Stimulated activated CD8-positive, alpha-beta memory T cell treated with anti-CD3 and anti-CD28 coated beads, Interleukin-4, amount 100 ng/mL, for 4 hours (primary cell): ENCODE measurements around the gene DPT.

Experiments used
- DNase-seq, 2 donors: peaks; one replicate each; pipeline ENCODE4 v3.0.0-alpha.2; 2020; ENCODE audit warnings: low read depth in 2 of 2, low spot score in 1 of 2

The DPT gene

GRCh38 chr1:168736520-168736919 is 7.5 kb upstream of the DPT start:
- no peak for DNase-seq

DNA sequence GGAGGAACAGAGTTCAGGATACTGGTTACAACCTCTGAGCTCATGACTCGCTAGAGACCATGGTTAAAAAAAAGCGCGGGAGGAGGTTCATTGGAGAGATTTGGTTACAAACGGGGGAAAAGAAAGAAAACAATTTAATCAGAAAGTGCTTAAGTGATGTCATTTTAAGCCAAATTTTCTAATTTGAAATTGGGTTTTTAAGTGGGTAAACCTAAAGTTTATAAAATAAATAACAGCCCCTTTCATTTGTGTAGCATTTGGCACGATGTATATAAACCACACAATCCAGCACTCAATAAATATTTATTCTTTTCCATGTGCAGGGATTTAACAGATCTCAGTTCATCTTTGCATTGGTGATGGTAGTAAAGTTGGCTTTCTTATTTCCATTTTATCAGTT is 7.0 kb upstream of the DPT start:
- no peak for DNase-seq

GRCh38 chr1:168734946-168735345 is 5.9 kb upstream of the DPT start:
- DNase-seq: no peak

GRCh38 chr1:168734271-168734670 is 5.3 kb upstream of the DPT start:
- DNase-seq: no peak

- no peak for DNase-seq
Measured at GRCh38 chr1:168733241-168733640, 4.2 kb upstream of the DPT start.

- no peak for DNase-seq
Measured at GRCh38 chr1:168732736-168733135, 3.7 kb upstream of the DPT start.

DNA sequence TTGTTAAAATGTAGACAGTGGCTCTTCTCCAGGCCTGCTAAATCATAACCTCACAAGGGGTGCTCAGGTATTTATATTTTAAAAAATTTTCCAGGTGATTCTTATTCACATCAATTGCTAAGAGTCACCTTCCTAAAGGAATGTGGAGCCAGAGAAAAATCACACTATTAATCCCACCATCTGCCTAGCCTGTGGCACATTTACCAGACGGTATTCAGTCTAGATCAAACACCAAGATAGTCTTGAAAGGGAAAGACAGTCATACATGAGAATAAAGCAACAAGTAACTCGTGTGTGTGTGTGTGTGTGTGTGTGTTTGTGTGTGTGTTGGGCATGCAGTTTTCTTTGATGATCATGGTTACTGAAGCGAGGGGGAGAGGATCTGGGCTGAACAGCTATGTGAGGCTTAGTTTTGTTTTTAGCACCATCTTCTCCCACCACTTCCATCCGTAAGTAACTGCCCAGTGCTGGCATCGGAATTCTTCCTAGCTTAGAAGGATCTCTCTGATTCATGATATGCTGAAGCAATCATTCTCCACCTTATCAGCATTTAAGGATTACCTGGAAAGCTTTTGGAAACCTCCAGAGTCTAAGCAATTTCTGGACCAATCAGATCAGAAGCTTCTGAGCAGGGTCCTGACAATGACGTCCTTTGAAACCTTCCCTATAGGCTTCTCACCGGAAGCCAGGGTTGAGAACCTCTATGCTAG is 2.4 kb upstream of the DPT start:
- DNase-seq: no peak

DNA sequence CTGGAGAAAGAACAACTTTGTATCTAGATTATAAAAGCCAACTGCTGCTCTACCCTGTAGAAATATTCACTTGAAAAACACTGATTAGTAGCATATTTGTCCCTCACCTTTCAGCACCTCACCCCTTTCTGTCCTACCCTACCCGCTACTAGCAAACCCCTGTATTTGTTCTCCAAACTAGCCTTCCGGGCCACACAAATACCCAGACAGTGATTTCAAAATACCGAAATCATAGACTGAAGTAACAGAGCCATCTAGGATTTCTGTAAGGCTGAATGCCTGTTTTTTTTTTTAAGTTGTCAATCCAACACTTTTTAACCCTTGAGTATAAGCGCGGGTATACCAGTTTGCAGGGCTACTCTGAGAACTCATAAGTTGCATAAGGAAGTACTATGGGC is 398 bp upstream of the DPT start:
- no peak for DNase-seq

DNA sequence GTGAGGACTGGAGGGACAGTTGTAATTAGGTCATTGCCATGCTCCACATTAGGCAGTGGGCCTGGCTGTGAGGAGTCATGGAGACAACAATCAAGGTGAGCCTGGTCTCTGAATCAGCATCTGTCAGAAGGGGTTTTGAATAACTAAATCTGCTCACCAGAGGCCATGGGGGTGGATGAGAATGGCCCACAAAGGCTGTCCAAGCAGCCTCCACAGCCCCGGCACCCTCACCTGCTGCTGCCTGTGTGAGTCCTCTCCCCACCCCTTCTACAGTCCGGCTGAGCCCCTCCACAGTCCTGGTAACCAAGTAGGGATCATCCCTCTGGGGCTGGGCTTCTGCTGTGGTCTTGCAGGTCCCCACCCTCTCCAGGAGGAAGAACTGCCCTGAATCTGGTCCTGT is 2.3 kb downstream of the DPT start:
- DNase-seq: no peak

GRCh38 chr1:168726281-168726680 is 2.7 kb downstream of the DPT start:
- no peak for DNase-seq

GRCh38 chr1:168725831-168726230 is 3.2 kb downstream of the DPT start:
- no peak for DNase-seq

DNA sequence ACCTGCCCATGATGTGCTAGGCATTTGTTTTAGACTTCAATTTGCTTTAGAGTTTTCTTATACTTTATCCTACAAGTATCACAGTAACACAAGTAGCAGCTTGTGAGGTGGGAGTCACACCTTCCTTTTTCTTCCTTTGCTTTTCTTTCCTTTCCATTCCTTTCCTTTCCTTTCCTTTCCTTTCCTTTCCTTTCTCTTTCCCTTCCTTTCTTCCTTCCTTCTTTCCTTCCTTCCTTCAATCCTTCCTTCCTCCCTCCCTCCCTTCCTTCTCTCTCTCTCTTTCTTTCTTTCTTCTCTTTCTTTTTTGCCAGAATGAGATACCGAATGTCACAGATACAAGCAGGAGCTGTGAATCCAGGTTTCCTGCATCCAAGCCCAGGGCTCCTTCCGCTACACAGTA is 3.9 kb downstream of the DPT start:
- no peak for DNase-seq

- DNase-seq: no peak
Measured at GRCh38 chr1:168723000-168723399, 6.0 kb downstream of the DPT start.

GRCh38 chr1:168720839-168721238 is 8.2 kb downstream of the DPT start:
- no peak for DNase-seq

- no peak for DNase-seq
Measured at GRCh38 chr1:168719306-168720111, 9.5 kb downstream of the DPT start.

DNA sequence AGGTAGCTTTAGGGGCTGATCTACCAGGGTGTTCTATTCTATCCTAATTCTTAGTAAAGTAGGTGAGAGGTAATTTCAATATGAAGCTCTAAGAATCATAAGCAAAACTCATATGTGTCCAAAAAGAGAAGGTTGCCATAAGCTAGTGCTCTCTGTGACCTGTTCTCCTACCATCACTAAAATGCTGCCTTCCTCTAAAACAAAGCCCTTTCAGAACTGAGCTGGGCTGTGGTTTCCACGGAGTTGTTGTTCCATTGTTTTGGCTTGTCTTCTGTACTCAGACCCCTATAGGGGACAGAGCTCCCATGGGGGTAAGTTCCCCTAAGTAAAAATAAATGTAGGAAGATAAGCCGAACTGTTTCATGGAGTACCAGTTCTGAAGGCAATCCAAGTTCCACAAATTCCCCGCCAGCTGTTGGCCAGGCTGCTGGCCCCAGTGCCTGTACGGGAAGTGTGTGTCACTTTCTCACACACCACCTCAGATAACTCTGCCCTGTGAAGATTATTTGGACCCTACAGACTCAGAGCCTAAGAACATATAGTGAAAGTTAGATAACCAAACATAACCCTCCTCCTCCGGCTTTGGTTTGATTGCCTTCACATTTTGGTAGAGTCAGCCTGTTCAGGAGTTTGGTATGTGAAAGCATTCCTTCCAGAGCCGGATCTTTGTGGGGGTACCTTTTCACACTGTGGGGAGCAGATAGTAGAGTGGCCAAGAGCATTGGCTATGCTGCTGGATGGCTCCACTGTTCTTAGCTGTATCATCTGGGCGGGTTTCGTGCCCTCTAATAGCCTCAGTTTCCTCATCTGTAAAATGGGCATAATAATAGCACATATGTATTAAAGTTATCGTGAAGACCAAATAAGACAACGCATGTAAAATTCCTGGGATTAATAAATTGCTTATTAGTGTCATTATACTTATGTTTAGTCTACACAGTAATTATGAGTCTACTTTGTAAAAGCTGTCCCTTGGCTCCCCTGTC is 10.8 kb downstream of the DPT start:
- no peak for DNase-seq

GRCh38 chr1:168714012-168714411 is 15.0 kb downstream of the DPT start:
- no peak for DNase-seq

- no peak for DNase-seq
Measured at GRCh38 chr1:168709405-168710363, 19.3 kb downstream of the DPT start.

- DNase-seq: no peak
Measured at GRCh38 chr1:168708698-168709404, 20.2 kb downstream of the DPT start.
